IgD-negative memory B cell (primary cell): ENCODE measurements around the gene ABR. TPM values are rescaled to one million over a fixed set of nuclear protein-coding genes. Genes with fewer than 3 reads are reported as not detected.
"Not testable (repeated sequence)": the region's sequence is repeated elsewhere in the genome, so short reads cannot be mapped to it uniquely, and the experiment has no call there.

Source experiments
- H3K27ac Mint-ChIP-seq, 3 donors: one replicate each; pipeline ENCODE4 v1.8.0; 2020 to 2022; ENCODE audit warnings: mild to moderate bottlenecking in 3 of 3, mixed read lengths in 3 of 3, moderate library complexity in 1 of 3
- H3K27me3 Mint-ChIP-seq: one replicate; pipeline ENCODE4 v1.8.0; 2021; ENCODE audit warnings: mixed read lengths
- H3K36me3 Mint-ChIP-seq: one replicate; pipeline ENCODE4 v1.8.0; 2020; ENCODE audit warnings: mild to moderate bottlenecking, mixed read lengths
- H3K4me1 Mint-ChIP-seq, 3 donors: one replicate each; pipeline ENCODE4 v1.8.0; 2020 to 2022; ENCODE audit warnings: mixed read lengths in 3 of 3, mild to moderate bottlenecking in 1 of 3
- H3K4me3 Mint-ChIP-seq, 4 donors: one replicate each; pipeline ENCODE4 v1.8.0; 2020 to 2022; ENCODE audit warnings: mild to moderate bottlenecking in 4 of 4, mixed read lengths in 4 of 4, moderate library complexity in 3 of 4
- H3K9me3 Mint-ChIP-seq, 3 donors: one replicate each; pipeline ENCODE4 v1.8.0; 2020 to 2021; ENCODE audit warnings: mixed read lengths in 3 of 3, mild to moderate bottlenecking in 1 of 3
- polyA plus RNA-seq: library from polyadenylated mRNA; unstranded; fragments of 300-500 nt; fragmentation: Illumina TruSeq; gene quantifications from one replicate; pipeline ENCODE4 v1.2.3, GENCODE V29; 2021

ABR gene
- polyA plus RNA-seq, 1 donor from 2014 or later = 19.2 TPM

DNA sequence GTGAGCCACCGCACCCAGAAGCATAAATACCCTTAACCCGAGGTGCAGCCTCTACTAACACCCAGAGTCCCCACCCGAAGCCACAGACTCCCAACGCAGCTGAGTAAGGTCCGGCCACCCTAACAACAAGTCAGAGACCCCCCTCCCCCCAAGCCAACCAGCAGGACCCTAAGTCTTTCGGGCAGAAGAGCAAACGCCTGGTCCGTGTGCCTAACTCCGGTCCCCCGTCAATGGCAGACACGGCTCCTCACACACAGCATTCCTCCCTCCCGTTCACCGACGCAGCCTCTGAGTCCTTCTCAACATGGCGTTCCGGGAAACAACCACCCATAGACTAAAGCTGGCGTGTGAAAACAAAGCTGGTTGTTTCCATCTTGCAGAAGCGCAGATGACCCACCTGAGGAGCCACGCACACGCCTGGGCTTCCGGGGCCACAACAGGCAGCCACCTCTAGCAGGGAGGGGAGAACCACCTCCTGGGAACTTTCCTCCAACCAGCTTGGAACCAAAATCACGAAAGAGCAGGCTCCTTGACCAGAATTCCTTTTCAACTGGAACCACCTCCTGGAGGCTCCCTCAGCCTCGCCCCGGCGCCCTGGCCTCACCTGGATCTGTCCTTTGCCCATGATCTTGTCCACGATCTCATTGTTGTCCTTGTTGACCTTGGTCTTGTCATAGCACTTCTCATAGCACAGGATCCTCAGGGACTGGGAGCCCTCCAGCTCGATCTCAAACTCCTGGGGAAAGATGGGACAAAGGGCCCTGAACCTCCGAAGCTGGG lies 130.1 kb downstream of the ABR start:
- Mint-ChIP-seq H3K36me3 (peaks cover 2% of the 10 kb centered on the region), H3K4me3 (no peak overlapping the region), H3K4me1 (no peaks in the 10 kb centered on the region), H3K9me3 (no peaks in the 10 kb centered on the region), H3K27me3 (no peaks in the 10 kb centered on the region), H3K27ac (no peak overlapping the region)

DNA sequence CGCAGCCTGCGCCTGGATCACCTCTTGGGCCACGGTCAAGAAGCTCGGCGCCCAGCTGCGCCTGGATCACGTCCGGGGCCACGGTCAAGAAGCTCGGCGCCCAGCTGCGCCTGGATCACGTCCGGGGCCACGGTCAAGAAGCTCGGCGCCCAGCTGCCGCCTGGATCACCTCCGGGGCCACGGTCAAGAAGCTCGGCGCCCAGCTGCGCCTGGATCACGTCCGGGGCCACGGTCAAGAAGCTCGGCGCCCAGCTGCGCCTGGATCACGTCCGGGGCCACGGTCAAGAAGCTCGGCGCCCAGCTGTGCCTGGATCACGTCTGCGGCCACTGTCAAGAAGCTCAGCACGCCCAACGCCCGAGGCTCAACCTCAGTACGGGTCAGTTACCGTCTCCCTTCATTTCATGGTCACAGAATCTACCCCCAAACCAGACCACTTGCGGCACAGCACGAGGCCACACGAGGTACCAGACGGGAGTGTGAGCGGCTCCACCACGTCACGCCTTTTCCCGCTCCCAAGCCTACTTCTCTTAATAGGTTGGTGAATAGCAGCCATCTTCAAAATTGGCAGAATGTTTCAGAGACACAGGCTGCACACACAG lies 131.2 kb downstream of the ABR start:
- not testable (repeated sequence) for H3K4me1 Mint-ChIP-seq, H3K27me3 Mint-ChIP-seq, H3K9me3 Mint-ChIP-seq, H3K27ac Mint-ChIP-seq, H3K4me3 Mint-ChIP-seq, H3K36me3 Mint-ChIP-seq

DNA sequence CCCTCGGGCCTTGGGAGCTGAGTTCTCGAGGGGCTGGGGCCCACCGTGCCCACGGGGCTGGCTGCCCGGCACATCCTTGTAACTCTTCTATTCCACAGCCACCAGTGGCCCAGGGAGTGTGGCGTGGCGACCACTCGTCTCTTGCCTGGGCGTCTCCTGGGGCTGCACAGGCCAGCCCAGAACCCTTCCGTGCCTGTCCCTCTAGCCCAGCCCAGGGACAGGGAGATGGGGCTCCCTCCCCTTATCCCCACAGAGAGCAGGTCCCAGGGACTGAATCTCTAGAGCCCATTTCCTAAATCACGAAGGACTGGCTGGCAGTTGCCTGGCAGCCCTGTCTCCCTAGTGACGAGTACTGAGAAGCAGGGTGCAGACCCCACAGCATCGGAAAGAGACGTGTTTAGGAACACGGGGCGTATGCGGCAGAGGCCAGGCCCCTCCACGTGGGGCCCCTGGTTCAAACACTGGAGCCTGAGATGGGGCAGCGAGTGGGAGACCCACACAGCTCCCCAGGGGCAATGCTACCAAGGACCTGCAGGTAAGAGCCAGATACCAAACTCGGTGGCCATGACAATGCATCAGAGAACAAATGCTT lies 131.8 kb downstream of the ABR start:
- Mint-ChIP-seq H3K36me3 (peaks cover 2% of the 10 kb centered on the region), H3K27ac (peak overlapping the region in 1 of 3 donors; percentile 53), H3K9me3 (no peaks in the 10 kb centered on the region), H3K4me1 (no peaks in the 10 kb centered on the region), H3K4me3 (no peak overlapping the region), H3K27me3 (no peaks in the 10 kb centered on the region)

DNA sequence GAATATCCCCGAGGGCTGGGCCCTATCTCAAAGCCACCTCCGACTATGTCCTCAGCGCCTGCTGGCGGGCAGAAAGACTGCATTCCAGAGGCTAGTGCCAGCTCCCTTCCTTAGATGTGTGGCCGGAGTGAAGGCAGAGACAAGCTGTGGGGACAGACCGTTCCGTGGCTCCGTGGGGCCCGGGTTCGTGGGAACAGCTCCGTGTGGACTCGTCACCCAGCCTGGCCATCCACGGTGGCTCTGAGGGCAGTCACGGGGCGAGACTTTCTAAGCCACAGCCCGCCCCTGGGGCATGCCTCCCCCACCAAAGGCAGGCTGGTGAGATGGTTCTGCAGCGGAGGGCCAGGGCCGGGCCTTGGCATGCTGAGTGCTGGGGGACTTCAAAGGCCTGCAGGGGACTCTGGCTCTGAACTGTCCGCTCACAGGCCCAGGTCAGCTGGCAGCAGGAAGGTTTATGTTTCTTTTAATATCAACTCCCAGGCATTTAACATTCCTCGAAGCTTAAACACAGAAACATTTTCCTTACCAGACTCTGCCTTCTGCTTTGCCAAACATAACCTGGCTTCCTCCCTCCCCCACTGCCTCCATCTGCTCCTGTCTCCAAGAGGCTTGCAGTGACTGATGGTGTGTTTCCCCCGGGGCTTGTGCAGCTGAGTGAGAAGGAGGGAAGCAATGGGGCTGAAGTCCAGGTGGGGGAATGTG lies 132.5 kb downstream of the ABR start:
- Mint-ChIP-seq H3K4me1 (no peaks in the 10 kb centered on the region), H3K27me3 (no peaks in the 10 kb centered on the region), H3K36me3 (peaks cover 7% of the 10 kb centered on the region), H3K27ac (no peak overlapping the region), H3K4me3 (no peak overlapping the region), H3K9me3 (no peaks in the 10 kb centered on the region)

DNA sequence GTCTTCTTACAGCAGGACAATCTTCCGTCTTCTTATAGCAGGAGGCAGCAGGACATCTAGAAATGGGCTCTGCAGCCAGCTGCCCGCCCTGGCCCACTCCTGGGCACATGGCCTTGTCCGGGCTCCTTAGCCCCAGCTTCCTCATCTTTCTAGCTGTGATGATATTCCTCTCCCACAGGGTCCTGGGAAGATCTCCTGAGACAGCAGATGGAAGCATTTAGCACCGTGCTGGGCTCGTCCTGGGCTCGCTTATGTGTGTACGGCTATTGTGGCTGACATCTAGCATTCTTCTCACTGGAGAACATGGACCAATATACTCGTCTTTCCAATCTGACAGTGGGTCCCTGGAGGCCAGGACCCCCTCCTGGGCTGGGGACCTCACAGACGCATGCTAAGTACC lies 134.3 kb downstream of the ABR start:
- Mint-ChIP-seq H3K36me3 (peaks cover 7% of the 10 kb centered on the region), H3K4me3 (no peak overlapping the region), H3K4me1 (no peaks in the 10 kb centered on the region), H3K27me3 (no peaks in the 10 kb centered on the region), H3K27ac (peak overlapping the region in 1 of 3 donors; percentile 82), H3K9me3 (no peaks in the 10 kb centered on the region)

DNA sequence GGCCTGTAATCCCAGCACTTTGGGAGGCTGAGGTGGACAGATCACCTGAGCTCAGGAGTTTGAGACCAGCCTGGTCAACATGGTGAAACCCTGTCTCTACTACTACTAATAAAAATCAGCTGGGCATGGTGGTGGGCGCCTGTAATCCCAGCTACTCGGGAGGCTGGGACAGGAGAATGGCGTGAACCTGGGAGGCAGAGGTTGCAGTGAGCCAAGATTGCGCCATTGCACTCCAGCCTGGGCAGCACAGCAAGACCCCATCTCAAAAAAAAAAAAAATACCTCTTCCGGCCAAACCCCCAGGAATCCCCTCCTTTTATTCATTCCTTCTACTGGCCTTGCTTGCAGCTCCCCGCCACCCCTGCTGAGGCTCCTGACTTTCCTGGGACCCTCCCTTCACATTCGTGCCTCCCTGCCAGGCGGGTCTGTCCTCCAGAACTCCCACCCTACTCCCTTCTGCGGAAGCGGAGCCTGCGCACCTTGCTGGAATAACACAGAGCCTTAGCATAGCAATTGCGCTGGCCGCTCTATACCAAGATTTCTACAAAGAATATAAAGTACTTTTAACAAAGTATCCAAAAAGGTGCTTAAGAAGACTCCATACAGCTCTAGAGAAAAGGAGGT lies 135.3 kb downstream of the ABR start:
- H3K27ac Mint-ChIP-seq = peak overlapping the region in 1 of 3 donors; percentile 65
- H3K36me3 Mint-ChIP-seq = not testable (repeated sequence)

DNA sequence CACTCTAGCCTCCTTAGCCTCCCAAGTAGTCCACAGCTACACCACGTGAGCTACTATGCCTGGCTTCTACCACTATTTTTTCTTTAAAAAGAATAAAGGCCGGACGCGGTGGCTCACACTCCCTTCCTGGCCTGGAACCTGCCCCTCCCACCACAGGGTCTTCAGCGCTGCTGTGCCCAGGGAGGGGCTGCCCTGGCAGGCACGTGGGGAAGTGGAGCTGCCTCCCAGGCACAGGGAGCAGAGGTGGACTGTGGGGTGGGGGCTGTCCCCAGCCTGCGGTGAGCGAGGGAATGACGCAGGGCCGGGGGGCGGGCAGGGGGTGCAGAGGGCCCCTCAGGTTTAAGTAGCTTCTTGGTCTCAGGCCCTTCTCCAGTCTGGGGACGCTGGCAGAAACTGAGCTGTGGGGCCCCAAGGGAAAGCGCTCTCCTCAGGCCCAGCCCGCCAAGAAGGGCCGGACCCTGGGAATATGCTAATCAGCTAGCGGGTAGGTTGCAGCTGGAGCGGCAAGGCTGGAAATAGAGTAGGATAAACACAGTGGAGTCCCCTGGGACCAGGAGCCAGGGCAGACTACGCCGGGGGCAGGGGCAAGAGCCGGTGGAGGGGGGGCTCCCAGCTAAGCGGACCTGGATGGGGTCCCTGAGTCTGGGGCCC lies 136.1 kb downstream of the ABR start:
- Mint-ChIP-seq H3K27me3 (no peaks in the 10 kb centered on the region), H3K36me3 (peaks cover 7% of the 10 kb centered on the region), H3K9me3 (no peaks in the 10 kb centered on the region), H3K4me1 (no peaks in the 10 kb centered on the region), H3K4me3 (no peak overlapping the region), H3K27ac (no peak overlapping the region)

More for the DNA sequence above, 135.3 kb downstream of the ABR start:
- H3K9me3 Mint-ChIP-seq, H3K27me3 Mint-ChIP-seq, H3K4me1 Mint-ChIP-seq, H3K4me3 Mint-ChIP-seq: not testable (repeated sequence)

DNA sequence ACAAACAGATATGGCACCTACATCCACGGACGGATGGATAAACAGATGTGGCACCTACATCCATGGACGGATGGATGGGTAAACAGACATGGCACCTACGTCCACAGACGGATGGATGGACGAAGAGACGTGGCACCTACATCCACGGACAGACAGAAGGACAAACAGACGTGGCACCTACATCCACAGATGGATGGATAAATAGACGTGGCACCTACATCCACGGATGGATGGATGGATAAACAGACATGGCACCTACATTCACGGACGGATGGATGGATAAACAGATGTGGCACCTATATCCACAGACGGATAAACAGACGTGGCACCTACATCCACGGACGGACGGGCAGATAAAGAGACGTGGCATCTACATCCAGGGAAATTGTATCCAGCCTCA lies 137.3 kb downstream of the ABR start:
- no peaks in the 10 kb centered on the region for H3K4me1 Mint-ChIP-seq
- no peak overlapping the region for H3K4me3 Mint-ChIP-seq
- H3K9me3 Mint-ChIP-seq = no peaks in the 10 kb centered on the region
- H3K27ac Mint-ChIP-seq = peak overlapping the region in 1 of 3 donors; percentile 20
- peaks cover 8% of the 10 kb centered on the region for H3K36me3 Mint-ChIP-seq
- H3K27me3 Mint-ChIP-seq = no peaks in the 10 kb centered on the region

DNA sequence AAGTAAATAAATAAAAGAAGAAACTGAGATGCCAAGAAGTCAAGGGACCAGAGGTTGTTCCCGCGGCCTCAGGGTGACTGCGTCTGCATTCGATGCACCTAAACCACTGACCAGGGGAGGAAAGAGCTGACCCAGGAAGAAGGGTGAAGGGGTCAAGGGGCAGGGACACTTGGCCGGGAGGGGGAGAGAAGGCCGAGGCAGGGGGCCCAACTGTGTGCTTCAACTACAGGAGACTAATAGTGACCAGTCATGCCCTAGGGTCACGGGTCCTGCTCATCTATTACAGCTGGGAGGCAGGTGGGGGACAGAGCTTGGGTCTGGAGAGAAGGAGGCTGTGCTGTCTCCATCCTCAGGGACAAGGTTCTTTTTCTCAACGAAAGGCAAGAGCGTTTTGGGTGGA lies 138.0 kb downstream of the ABR start:
- H3K9me3 Mint-ChIP-seq = no peaks in the 10 kb centered on the region
- H3K27me3 Mint-ChIP-seq = no peaks in the 10 kb centered on the region
- peaks cover 8% of the 10 kb centered on the region for H3K36me3 Mint-ChIP-seq
- H3K27ac Mint-ChIP-seq = peak overlapping the region in 1 of 3 donors; percentile 50
- H3K4me3 Mint-ChIP-seq = no peak overlapping the region
- H3K4me1 Mint-ChIP-seq = no peaks in the 10 kb centered on the region

DNA sequence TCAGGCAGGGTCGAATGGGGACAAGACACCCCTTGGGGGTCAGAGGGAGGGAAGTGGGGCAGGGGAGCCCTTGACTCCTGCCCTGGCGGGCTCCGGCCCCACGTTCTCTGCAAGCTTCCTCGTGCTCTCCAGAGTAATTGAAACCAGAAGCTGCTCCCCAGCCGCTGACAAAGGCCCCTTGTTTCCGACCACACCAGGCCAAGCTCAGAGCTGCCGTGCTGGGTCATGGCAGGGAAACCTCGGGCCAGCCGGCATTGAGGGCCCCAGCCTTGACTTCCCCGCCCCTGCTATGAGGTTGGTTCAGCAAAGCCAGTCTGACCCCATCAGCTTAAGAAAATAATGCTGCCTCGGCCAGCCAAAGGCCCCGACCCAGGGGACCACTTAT lies 139.6 kb downstream of the ABR start:
- no peaks in the 10 kb centered on the region for H3K9me3 Mint-ChIP-seq
- H3K27me3 Mint-ChIP-seq = no peaks in the 10 kb centered on the region
- H3K4me1 Mint-ChIP-seq = no peaks in the 10 kb centered on the region
- no peak overlapping the region for H3K4me3 Mint-ChIP-seq
- H3K36me3 Mint-ChIP-seq = peaks cover 7% of the 10 kb centered on the region
- H3K27ac Mint-ChIP-seq = peak overlapping the region in 1 of 3 donors; percentile 64

DNA sequence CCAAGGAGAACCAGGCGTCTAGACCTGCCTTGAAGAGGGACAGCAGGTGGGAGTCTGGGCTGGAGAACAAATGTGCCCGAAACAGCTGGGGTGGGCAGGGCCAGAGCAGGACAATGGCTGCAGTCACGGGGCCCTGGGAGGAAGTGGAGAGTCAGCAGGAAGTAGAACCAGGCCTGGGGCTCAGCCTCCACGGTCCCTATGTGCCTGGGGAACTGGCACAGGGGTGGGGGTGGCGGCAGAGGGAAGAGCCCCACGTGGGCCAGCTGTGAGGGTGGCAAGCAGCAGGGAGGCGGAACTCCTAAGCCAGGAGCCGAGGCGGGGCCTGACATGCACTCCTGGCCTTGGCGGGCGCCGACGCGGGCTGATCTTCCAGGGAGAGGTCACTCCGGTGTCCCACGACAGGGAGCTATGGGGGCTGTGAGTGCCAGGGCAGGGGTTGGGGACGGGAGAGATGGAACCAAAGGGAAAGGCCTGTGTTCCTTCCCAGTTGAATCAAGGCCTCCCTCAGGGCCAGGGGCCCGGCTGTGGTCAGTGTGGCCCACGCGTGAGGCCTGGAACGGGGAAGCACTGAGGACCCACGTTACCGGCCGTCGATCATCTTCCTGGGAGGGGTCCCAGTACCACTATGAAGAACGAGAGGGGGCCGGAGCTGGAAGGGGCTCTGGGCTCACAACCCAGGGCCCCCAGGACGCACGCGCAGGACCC lies 140.1 kb downstream of the ABR start:
- Mint-ChIP-seq H3K4me3 (no peak overlapping the region), H3K27ac (peak overlapping the region in 1 of 3 donors; percentile 64), H3K9me3 (no peaks in the 10 kb centered on the region), H3K36me3 (peaks cover 7% of the 10 kb centered on the region), H3K4me1 (peaks cover 0 to 1% (median 0%) of the 10 kb centered on the region in 3 donors), H3K27me3 (no peaks in the 10 kb centered on the region)

DNA sequence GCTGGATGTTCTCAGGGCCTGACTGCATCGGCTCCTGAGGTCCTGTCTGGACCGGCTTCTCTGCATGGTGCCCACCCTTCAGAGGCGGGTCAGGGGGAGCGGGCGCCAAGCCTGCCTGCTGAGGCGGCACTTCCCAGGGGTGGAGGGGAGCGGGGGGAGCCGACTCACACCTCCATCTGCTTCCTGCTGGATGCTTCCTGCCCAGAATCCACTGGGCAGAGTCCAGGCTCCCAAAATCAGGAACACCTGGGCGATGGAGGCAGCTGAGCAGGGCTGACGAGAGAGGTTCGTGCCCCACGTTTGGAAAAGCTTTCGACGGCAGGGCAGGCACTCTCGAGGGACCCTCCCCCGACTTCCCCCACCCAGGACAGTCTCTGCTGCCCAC lies 140.7 kb downstream of the ABR start:
- H3K36me3 Mint-ChIP-seq = peaks cover 7% of the 10 kb centered on the region
- no peaks in the 10 kb centered on the region for H3K9me3 Mint-ChIP-seq

DNA sequence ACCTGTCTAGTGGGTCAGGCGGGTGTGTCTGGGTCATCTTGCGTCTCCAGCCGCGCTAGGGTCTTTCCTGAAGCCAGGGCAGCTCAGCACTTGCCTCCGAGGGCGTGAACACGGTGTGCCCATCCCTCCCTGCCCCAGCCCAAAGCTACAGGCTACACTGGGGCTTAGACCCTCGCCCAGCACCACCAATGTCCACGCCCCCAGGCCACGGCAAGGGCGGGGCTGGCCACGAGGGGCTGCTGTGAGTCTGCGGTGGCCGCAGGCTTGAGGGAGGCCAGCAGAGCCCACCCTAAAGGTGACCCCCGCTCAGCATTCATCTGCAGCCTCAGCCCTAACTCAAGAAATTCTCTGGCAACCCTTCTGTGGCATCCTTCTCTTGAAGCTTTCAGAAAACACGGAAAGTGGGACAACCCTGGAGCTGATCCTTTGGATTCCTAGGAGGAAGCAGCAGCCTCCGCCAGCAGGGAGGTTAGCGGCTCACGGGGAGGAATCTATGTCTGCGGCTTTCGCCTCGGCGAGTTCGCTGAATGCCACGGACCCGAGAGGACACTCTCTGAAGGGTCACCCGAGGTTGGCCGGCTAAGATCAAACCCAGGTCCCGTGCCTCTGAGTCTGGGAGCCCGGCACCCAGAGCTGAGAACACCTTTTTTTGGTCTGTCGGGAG lies 141.2 kb downstream of the ABR start:
- Mint-ChIP-seq H3K4me1 (peaks cover 0 to 7% (median 0%) of the 10 kb centered on the region in 3 donors), H3K27ac (no peak overlapping the region), H3K27me3 (no peaks in the 10 kb centered on the region), H3K36me3 (peaks cover 7% of the 10 kb centered on the region), H3K4me3 (no peak overlapping the region), H3K9me3 (no peaks in the 10 kb centered on the region)

More for the DNA sequence above, 140.7 kb downstream of the ABR start:
- peaks cover 0 to 4% (median 0%) of the 10 kb centered on the region in 3 donors for H3K4me1 Mint-ChIP-seq
- H3K27me3 Mint-ChIP-seq = no peaks in the 10 kb centered on the region
- H3K4me3 Mint-ChIP-seq = no peak overlapping the region
- no peak overlapping the region for H3K27ac Mint-ChIP-seq
